ENCODE measurements around the gene NAP1L1. TPM values are rescaled to one million over a fixed set of nuclear protein-coding genes. Genes with fewer than 3 reads are reported as not detected.

The NAP1L1 gene
- total RNA-seq, 1 donor from 2014 or later, result 250 TPM

DNA sequence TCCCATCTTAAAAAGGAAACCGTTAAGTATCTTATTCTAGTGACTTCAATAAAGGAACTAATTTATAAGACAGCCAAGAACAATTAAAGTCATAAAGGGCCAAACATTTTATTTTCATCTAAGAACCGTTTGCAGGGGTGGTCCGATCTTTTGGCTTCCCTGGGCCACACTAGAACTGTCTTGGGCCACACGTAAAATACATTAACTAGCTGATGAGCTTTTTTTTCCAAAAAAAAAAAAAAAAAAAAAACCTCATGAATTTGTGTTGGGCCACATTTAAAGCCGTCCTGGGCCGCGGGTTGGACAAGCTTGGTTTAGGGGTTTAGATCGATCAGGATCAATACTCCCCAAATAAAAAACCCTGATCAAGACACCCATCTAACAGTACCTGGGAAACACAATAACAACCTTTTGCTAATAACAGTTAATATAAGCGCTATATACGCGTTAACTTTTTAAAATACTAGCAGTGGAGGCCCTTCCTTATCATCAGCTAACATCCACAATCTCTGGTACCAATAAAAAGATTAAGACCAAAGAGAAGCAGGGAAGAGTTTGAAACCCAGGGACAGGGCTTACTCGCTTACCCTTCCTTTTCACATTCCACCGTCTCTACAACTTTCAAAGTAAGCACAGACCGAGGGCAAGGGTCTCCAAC is 1.1 kb downstream of the NAP1L1 start:
- DNase-seq, result no peak

DNA sequence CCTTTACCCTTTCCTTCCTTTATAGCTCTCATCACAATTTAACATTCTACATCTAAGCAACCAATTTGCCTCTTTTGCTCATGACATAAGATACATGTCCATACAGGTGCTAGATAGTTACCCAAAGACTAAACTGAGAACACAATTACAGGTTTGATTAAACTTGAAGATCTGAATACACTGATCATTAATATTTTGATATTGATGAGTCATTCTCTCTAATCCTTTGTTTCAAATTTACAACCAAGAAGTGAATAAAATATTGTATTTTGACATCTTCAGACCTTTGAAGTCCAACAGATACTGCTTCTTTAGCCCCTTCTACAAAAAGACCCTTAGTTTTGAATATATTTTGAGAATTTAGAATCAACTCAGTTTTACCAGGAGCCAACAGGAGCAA is 2.6 kb downstream of the NAP1L1 start:
- DNase-seq, result no peak

- no peak for DNase-seq
Observed at GRCh38 chr12:76080729-76081415, 3.6 kb downstream of the NAP1L1 start.

- DNase-seq, result no peak
Observed at GRCh38 chr12:76080017-76080728, 4.3 kb downstream of the NAP1L1 start.

DNA sequence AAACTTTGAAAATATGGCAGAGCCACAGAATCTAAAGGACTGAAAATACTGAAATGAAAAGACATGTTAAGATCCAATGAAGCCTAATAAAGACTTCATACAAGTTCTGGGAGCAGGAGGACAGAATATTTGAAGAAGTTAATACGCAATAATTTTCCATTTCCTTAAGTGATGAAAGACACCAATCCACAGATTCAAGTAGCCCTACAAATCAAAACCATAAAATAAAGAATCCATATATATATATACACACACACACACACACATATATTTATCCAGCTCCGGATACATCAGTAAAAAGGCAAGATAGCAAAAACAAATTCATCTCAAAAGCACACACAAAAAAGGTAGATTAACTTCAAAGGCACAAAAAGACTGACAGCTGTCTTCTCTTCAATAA is 5.7 kb downstream of the NAP1L1 start:
- DNase-seq, result no peak

DNA sequence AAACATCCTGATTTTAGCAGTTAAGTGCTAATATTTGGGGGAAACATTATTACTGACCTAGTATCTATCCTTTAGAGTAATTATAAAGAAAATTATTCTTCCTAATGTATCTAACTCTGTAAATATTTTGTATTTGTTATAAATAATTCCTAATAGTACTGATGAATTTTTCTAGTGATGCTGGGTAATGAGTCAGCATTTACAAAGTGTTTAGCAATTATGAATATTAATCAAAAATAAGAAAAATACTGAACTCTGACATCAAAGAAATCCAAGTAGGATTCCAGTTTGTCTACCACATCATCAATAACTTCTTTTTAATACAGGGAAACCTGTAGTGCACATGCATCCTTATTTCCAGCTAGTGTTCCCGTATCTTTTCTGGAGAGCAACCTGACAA is 9.0 kb downstream of the NAP1L1 start:
- DNase-seq, result no peak

DNA sequence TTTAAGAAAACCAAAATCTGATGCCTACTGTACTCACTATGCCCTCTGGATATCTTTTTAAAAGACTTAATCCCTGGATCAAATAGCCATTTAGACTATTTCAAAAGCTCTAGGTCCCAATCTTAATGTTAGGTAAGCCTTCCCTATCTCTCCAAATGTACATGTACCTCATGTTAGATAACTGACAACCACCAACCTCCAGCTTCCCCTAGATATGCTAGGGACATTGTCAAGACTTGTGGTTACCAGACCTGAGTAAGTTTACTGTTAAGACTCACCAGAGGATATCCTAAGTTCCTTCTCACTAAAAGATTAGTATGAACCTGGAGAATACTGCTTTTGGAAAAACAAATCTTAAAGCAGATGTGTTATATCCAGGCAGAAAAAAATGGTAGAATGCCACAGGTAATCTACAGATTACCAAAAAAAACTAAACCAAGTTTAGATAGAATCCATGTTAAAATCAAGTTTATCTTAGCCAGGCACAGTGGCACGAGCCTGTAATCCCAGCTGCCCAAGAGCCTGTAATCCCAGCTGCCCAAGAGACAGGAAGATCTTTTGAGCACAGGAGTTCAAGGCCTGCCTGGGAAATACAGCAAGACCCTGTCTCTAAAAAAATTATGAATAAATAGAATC is 9.7 kb downstream of the NAP1L1 start:
- no peak for DNase-seq

DNA sequence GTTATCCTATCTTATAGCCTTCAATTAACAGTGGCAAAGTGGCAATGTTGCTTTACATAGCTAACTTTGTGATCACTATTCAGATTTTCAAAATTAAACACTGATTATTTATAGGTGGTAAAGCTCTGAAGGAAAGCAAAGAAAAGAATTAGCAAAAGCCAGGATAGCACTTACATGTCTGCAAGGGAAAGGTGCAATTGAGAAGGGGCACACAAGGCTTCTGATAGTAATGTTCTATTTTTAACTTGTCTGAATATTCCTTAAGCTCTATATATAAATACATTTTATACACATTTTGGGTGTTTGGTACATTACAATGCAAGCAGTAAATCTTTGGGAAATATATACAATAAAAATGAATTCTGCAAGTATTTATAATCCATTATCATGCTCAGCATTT is 10.9 kb downstream of the NAP1L1 start:
- no peak for DNase-seq

DNA sequence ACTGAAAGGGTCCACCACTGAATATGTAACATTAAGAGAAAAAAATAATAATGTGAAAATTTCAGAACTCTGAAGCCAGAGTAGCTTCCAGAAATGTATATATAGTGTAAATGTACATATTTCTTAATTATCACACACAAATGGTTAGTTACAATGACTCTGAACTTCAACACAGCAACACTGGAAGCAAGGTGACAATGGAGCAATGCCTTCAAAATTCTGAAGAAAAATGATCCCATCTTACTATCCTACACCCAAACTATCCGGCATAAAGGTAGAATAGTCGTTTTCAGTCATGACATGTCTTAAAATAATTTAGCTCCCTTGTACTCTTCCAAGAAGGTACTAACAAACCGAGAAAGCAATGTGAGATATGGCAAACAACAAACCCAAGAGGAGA is 11.9 kb downstream of the NAP1L1 start:
- DNase-seq, result no peak

DNA sequence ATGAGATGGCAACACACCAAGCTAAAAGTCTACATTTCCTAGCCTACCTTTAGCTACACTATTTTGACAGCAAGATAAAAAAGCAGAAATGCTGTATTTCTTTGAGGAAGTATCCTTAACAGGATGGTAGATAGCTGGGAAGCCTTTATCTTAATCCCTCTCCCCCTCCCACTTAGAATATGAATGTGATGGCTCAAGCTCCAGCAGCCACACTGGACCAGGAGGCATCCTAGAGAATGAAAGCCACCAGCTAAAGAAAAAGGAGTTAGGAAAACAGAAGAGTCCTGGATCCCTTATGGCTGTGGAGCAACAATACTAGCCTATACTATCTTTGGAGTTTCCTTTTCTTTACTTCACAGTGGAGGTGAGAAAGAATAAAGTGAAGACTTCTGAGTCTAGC is 15.1 kb downstream of the NAP1L1 start:
- DNase-seq, result no peak

- no peak for DNase-seq
Observed at GRCh38 chr12:76065917-76066316, 18.6 kb downstream of the NAP1L1 start.

GRCh38 chr12:76064904-76065303 is 19.6 kb downstream of the NAP1L1 start:
- DNase-seq, result no peak

DNA sequence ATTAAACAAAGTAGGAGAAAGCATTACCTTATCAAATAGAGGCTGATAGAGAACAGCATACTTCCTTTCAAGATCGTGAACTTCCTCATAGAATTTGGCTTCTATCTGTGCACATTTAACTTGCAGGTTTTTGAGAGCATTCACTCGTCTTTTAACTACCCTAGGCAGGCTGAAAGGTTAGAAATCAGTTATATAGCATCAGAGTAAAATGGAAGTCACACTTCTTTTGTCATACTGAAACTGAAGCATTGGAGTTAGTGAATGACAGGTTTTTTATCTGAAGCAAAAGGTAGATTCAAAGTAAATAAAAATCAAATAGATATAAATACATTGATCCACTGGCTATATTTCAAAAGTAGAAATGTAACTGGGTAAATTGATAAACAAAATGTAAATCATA is 24.4 kb downstream of the NAP1L1 start:
- DNase-seq, result no peak

- no peak for DNase-seq
Observed at GRCh38 chr12:76057326-76057725, 27.2 kb downstream of the NAP1L1 start.

GRCh38 chr12:76055393-76055792 is 29.1 kb downstream of the NAP1L1 start:
- no peak for DNase-seq

DNA sequence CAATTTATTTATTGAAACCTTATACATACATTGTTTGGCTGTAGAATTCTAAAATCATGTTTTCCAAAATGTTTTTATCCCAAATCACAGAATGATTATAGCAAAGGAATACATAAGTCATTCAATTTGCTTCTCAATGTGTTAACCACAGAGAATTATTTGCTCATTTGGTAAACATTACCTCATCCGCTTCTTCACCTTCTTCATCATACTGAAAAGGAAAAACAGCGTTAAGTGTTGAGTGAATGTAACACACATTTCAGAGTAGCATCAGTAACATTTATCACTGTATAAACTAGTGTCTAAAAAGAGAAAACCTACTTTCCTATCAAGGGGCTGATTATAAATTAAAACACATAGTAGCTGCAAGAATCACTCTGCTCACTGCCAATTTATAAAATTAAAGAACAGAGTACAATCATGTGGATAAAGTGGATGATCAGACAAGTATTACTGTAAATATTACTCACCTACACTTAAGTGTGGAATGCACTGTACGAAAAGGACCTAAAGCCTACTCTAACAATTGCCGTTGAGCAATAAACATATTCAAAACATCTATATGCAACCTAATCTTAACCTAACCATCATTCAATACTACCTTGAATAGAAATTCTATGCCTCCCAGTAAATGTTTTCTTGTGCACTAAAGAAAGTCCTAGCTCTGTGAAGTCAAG is 34.8 kb downstream of the NAP1L1 start:
- DNase-seq, result no peak

- no peak for DNase-seq
Observed at GRCh38 chr12:76047742-76048141, 36.7 kb downstream of the NAP1L1 start.

- no peak for DNase-seq
Observed at GRCh38 chr12:76047060-76047459, 37.4 kb downstream of the NAP1L1 start.

DNA sequence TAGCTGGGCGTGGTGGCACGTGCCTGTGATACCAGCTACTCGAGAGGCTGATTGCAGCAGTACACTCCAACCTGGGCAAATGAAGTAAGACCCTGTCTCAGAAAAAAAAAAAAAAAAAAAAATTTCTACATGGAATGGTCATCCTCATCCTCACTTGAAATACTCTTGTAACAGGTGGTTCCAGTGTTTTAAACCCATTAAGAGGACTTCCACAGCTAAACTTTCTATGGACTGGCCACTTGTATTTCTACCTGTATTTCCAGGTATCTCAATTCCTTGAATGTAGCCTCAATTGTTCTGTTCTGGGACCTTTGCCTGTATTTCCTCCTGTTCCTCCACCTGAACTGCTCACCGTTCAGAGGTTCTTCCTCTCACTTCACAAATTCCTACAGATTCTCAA is 41.1 kb downstream of the NAP1L1 start:
- no peak for DNase-seq

DNA sequence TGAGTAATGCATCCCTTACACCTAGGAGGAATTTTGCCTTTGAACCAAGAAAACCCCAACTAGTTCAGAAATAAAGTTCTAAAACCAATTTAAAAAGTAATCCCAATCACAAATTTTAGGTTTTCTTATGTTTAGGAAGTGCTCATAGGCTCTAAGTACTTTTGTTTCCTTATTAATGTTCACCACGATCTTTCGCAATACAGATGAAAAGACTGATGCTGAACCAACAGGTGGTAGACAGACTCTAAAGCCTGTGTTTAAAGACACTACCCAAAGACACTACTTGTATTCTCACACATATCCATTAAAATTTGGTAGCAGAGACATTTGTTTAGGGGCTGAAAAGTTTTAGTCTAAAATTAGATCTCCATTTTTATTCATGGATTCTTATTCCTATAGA is 42.3 kb downstream of the NAP1L1 start:
- no peak for DNase-seq

DNA sequence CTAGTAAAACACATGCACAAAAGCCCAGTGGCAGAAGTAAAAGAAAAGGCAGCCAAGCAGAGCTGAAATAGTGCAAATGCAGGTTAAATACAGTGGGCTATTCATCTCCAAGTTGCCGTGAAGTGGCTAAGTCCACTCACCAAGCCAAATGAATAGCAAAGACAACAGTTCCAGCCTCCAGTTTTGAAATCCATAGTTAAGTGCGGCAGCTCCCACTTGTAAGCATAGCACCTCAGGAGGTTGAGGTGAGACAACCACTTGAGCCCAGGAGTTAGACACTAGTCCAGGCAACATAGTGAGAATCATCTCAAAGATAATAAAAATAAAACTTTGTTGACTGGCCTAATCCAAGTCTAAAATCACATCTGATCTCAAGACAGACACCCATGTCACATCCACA is 43.1 kb downstream of the NAP1L1 start:
- no peak for DNase-seq

DNA sequence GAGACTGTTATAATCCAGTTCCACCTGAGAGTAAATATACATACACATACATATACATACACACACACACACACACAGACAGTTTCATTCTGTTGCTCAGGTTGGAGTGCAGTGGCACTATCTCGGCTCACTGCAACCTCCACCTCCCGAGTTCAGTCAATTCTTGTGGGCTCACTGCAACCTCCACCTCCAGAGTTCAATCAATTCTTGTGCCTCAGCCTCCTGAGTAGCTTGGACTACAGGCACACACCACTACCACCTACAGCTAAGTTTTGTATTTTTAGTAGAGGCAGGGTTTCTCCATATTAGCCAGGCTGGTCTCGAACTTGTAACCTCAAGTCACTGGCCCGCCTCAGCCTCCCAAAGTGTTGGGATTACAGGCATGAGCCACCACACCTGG is 44.0 kb downstream of the NAP1L1 start:
- DNase-seq, result no peak

- DNase-seq, result no peak
Observed at GRCh38 chr12:76038176-76038575, 46.3 kb downstream of the NAP1L1 start.

Measured in tongue (tissue), 2 donors.